SW 1271 (cell line): ENCODE results near the gene KAZN.

ENCODE experiments used
- DNase-seq, 2 experiments: peaks; one replicate each; lab custom pipeline; 2025; lab: John Stamatoyannopoulos, UW

Gene KAZN

DNA sequence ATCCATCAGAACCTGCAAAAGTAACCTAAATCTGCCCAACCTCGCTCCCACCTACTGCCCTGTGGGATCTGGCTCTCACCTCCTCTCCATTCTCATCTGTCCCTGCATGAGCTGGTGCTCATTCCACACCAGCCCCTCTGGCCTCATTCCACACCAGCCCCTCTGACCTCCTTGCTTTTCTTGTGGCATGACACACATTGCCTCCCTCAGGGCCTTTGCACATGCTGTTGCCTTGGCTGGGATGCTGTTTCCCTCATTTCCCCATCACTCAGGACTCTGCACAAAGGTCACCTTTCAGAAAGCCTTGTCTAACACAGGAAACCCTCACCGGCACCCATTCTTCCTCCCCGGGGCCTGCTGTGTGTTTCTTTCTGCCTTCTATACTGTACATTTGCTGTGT, 197.1 kb downstream of the KAZN start:
- no peak for DNase-seq

DNA sequence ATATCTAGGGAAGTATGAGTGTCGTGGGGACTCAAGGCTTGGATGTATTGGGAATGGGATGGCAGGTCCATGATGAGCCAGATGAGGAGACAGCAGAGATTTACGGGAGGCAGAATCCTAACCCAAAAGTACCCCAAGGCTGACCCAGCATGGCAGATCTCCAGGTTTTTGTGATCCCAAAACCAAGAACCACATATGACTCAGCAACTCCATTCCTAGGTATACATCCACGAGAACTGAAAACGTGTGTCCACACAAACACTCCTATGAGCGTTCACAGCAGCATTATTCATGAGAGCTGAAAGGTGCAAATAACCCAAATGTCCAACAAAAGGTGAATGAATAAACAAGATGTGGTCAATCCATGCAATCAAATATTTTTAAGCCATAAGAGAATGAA, 201.5 kb downstream of the KAZN start:
- DNase-seq, result no peak

DNA sequence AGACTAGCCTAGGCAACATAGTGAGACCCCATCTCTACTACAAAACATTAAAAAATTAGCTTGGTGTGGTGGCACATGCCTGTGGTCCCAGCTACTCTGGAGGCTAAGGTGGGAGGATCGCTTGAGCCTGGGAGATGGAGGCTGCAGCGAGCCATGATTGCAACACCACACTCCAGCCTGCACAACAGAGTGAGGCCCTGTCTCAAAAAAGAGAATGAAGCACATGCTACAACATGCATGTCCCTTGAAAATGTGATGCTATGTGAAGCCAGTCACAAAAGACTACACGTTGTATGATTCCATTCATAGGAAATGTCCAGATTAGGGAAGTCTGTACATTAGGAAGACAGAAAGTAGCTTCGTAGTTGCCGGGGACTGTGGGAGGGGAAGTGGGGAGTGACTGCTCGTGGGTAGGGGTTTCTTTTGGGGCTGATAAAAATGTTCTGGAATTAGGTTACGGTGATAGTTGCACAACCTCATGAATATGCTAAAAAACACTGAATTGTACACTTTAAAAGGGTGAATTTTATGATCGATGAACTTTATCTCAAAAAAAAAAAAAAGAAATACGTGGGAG, 202.1 kb downstream of the KAZN start:
- no peak for DNase-seq

DNA sequence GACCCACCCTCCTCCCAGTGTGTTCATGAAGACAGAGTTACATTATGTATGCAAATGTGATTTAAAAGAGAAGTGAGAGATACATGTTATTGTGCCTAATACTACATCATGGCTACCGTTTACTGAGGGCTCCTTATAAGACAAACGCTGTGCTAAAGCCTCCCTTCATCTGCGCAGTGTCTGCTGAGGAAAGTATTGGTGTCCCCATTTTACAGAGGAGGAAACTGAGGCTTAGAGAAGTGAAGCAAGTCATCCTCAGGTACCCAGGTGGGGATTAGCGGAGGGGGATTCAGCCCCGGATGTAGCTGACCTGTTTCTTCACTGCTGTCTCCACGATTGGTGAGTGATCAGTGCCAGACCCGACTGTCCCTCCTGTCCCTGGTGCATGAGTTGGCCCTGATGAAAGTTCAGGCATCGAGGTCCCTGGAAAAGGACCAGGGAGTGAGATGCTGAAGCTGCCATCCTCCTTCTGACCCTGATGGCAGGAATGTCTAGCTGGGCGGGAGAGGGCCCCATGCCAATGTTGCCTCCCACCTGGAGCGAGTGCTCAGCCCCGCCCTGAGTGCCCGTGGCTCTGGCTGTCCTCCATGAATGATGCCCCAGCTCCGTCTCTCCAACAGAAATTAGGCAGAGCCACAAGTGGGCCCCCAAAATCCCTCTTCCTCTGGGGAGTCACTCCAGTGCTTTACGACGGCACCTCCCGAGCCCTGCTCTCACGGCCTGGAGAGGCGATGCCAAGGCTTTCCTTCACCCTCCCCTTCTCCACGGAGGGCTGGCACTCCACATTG, 204.7 kb downstream of the KAZN start:
- no peak for DNase-seq

DNA sequence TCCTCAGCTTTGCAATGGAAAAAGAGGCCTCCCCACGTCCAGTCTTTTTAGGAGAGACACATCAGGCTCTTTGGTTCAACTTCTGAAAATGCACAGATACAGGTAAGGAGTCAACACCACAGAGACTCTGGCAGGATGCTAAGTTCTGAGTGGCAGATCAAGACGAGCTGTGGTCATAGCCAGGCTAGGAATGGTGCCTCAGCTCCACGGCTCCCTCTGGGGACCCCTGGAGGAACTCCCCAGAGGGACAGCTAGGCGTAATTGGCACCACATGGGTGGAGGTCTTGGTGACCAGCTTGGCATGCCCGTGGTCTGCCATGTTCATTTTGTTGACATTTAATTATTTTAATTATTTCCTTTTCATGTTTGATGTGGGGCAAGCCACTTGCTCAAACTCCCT, 206.1 kb downstream of the KAZN start:
- no peak for DNase-seq

DNA sequence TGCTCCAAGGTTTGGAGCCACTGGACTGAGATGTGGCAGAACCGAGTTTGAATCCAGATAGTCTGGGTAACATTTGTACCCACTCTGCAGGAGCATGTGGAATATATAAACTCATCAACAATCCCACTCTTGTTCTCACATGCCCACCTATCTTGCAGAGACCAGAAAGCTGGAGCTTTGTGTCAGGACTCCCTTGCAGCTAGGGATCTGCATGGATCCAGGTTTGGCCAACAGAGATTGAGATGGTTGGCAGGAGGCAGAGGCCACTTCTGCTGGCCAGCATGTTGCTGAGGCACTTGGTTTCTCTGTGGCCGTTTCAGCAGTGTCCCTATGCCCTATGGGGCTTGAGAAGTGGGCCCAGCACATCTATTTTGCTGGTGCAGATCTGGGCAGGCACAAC, 208.3 kb downstream of the KAZN start:
- DNase-seq, result no peak

DNA sequence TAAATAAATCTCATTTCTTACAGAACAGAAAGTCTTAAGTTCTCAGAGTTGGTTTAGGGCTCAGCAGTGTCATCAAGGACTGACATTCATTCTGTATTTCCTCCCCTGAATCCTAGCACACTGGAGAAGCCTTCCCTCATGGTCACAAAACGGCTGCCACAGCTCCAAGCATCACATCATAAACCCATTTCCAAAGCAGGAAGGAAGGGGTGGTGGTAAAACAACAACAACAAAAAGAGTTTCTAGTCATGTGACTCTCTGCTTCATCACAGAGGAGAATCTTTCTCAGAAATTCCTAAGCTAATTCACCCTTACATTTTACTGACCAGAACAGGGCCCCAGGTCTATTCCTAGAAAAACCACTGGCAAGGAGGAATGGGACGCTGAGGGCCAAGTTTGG, 210.3 kb downstream of the KAZN start:
- DNase-seq, result no peak

DNA sequence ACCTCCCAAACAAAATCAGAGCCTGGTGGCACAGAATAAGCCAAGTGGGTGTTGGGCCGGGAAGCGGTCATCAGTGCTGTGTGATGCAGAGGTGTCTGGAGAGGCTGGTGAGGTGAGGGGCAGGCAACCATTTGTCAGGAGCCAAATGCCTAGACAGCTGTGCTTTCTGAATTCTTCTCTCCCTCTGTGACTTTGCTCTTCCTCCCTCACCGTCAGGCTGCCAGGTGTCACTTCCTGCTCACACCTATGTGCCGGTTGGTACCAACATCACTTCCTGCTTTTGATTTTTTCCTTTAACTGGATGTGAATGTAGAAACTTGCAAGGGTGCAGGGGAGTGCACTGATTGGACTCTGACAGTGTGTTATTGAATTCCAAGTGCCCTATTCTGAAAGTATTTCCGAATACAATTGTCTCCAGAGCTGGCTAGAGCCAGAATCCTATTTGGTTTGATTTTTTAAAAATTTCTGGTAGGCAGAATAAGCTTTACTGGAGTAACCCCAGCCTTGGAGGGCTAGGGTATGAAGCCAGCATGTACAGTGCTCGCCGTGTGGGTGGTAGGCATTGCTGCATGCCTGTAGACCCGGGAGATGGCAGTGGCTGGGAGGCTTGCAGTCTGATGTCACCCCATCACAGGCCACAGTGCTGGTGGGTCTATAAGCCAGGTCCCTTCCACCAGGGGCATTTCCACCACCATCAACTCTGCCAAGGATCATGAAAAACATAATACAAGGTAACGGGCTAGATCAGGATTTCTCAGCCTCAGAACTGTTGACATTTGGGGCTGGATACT, 210.9 kb downstream of the KAZN start:
- DNase-seq, result no peak

DNA sequence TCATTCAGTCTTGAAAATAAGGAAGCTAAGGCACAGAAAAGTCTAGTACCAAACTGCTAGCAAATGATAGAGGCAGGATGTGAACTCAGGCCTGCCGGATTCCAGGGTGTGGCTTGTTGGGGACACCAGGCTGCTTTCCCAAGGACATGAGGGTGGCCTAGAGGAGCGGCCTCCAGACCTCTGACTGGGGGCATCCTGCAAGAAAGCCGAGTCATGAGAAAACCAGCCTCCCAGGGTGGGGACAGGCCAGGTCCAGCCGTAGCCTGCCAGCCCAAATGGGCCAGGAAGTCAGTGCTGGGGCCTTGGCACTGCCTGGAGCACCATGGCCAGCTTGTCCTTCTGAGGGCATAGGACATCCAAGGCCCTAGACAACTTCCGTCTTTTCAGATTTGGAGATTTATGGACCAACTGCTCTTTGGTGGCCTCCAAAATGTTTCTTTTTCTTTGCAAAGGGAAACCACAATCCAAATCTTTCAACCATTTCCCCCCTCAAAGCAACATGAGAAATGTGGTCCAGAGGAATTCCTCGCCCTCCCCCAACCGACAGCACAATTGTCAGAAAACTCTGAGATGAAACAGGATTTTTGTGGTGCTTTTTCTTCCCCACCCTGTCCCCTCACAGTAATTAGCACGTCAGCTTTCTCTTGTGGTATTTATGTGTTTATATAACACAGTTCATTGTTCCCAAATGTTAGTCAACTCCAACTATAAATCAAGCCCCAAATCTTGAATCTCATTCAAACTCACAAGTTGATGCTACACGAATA, 212.3 kb downstream of the KAZN start:
- no peak for DNase-seq

DNA sequence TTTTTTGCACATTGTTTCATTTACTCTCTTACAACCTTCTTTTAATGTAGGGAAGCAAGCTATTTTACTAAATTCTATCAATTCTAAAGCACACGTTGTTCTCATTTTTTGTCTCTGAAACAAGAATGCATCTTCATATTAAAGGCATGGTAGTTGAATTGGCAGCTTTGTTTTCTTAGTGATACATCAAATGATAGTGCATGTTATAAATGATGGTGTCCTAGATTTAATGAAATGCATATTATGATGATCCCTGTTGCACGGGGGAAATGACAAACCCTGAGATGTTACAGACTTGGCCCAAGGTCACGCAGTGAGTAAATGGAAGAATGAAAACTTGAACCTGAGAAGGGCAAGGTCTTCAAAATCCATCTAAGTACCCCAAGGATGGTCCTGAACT, 213.1 kb downstream of the KAZN start:
- DNase-seq, result no peak

DNA sequence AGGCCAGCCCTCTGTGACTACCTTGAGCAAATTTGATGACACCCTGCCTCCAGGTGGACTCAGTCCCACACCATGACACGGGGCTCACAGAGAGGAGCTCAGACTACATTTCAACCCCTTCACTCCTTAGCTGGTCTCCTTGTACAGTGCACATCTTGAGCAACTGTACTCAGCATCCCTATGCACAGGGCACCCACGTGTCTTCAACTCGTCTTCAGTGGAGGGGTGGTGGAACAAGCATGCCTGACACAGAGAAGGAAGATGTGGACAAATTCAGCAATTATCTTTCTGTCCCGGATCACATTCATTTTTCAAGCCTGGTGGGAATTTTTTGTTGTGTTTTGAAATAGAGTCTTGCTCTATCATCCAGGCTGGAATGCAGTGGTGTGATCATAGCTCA, 213.7 kb downstream of the KAZN start:
- no peak for DNase-seq

DNA sequence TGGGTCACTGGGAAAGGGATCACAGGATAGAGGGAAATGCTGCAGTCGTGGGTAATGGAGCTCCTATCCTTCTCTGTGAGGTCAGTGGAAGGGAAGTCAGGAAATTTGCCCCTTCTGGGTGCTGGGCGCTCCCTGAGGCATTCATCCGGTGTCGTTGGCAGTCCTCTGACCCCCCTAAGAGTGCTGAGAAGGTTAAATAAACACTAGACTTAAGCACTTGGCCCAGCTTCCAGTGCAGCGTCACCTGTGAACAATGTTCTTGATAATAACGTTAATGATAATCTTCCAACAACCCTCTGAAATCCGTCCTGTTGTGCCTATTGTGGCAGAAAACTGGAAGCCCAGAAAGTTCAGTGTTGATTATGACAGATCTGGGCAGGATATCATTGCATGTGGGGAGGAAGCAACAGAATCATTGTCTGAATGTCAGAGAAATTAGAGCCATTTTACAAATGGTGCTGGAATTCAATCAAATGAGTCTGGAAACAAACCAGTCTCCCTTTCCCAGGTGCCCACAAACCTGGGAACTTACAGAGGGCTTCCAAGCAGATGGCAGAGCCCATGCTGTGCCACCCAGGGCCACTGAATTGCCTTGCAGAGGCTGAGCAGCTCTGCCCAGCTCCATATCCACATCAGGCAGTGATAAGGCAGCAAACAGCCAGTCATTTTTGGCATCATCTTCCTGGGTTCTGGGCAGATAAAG, 216.8 kb downstream of the KAZN start:
- DNase-seq, result no peak

DNA sequence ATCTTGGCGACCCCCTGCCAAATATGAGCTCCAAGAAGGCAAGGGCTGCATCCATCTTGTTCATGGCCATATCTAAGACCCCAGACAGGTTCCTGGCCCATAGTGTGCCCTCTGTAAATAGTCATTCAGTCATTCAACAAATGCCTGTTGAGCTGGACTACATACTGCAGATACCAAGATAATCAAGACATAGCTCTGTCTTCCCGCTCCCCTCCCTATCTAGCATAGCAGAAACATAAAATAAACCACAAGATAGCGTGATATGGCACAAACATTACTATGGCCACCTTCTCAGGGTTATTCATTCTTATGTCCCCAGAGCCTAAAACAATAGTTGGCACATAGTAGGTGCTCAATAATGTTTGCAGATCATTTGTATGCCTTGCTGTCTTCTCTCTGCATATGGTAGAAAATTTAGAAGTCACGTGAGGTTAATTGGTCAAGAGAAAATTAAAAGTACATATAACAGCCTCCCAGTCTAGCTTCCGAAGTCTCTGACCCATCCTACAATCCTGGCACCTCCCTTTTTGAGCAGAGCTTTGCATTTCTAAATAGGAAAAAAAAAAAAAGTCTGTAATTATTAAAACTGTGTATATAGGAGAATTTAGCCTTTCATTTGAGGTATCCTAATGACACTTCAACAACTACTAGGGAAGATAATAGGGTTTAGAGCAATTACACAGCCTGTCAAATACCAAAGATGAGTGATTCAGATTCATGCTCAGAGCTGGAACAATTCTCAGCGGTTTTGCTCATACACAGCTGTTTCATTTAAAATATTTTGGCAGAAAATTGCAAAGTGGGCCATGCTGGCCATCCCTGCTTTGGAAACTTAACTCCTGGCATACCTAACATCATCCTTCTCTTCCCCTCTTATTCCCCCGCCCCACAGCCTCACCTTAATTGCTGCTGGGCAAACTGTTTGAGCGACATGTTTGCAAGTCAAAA, 219.0 kb downstream of the KAZN start:
- DNase-seq, result no peak

DNA sequence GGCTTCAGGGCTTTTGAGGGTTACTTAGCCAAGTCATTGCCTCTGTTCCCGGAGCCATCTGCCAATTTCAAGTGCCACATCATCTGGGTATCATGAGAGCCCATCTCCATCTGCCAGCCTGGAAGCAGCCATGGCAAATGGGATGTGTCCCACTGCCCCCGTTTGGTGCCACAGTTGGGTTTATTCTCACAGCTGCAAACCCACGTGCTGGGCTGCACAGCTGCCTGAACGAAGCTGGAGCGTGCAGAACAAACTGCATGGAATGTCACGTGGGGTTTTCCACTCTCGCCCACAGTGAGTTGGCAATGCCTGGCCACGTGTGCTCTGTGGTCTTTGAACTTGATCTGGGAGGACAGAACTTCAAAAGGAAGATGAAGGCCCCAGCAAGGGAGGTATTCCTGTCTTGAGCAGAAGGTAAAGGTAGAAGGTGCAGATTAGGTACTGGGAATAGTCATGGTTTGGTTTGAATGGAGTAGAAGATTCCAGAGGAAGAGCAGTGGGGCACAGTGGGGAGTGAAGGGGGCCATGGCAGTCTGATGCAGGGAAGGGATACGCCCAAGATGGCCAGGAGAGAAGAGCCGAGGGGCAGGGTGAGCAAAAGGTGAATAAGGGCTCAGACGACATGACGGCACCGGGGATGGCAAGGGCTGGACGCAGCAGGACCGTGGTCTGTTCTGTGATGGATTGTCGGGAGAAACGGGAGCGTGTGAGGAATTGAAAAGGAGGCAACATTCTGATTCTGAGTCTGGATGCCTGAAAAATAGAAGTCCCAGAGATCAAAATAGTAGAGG, 222.0 kb downstream of the KAZN start:
- DNase-seq, result no peak

DNA sequence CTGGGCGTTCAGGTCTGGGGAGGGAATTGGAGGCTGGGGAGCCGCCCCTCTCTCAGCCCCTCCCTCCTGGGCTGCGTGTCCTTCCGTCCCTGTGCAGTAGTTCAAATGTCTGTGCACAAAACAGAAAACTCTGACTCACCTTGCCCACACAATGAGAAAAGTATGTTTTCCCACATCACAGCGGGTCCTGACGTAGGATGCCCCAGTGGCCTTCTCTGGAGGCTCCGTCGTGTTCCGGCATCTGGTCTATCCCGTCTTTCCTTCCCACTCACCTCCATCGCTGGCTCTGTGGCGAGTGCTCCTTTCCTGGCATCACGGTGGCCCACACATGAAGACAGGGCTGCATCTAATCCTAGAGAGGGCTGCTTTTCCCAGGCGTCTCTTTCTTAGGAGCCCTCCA, 224.0 kb downstream of the KAZN start:
- no peak for DNase-seq

DNA sequence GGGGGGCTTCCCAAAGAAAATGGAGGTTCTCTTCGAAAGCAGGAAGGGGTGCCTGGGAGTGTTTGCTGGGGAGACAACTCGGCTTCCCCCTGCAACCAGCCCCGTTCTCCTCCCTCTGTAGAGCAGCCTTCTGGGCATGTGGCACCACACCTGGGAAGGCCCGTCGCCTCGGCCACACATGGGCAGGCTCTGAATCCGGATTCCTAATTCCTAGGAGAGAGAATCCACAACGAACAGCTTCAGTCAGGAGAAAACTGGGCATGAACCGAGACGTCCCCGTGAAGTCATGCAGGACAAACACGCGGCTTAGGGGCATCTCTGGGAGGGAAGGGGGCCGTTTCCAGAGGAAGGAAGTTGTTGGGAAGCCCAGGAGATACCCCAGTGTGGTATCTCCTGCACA, 224.5 kb downstream of the KAZN start:
- DNase-seq, result no peak

DNA sequence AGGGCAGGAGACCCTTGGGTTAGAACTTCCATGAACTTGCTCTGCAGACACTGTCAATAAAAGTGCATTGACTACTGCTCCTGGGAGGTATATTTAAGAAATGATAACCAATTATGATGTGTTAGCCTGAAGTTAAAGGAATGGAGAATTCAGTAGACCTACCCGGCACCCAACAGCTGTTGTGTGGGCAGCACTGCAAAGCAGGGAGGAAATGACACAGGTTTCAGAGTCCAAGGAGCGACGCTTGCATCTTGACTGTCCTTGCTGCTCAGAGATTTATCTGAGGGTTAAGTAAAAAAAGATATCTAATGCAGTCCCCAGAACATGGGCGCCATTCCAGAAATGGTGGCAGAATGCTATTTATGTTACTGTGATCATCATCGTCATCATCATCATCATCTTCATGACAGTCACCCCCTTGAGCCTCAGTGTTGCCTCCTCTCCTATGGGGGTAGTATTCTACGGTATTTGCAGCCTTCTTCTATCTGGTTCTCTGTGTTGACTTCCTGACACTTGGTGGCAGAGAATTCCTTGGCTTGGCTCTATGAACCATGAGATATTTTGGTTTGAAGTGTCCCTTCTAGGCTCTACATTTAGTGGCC, 225.9 kb downstream of the KAZN start:
- no peak for DNase-seq

DNA sequence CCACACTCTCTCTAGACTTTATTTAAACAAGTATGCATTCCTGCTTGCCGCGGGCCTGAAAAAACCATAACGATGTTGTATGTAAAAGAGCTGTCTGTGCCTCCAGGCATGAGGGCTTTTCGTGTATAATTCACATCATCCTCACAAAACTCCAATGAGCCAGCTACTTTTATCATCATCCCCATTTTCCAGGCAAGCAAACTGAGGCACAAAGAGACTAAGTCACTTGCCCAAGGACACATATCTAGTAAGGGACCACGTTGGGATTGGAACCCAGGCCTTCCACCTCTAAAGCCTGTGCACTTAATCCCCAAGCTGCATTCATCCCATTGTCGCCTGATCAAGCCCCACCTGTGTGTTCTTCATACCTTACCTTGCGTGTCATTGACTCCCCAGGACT, 226.9 kb downstream of the KAZN start:
- no peak for DNase-seq

DNA sequence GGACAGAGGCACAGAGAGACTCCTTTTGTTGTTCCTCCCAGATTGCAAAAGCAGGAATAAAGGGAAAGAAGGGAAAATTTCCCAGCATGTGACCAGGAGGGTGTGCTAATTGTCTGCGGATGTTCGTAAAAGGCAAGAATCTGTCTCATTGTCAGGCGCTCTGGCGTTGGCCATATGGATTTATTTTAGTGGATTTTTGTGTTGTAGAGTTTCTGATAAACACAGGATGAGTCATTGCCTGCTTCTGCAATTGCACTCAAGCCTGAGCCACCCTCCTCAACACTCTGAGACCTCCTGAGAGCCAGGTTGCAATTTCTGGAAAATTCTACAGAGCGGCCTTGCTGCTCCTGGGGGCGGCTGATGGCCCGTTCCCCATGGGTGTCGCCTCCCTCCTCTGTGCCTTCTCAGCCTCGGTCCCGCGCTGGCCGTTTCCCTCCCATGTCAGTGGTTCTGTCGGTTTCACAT, 227.7 kb downstream of the KAZN start:
- DNase-seq, result no peak
